PC-9 (cell line): ENCODE data around the gene WDR93. TPM values are rescaled to one million over a fixed set of nuclear protein-coding genes. Genes with fewer than 3 reads are reported as not detected.

ENCODE experiments used
- BruUV-seq: library from RNA; stranded (reverse); fragments of 400-500 nt; replicated peaks from 2 replicates; lab custom pipeline; 2021; lab: Mats Ljungman, UMichigan
- CTCF ChIA-PET: fragments of 300-600 bp; sonication (Branson Sonifier 250); formaldehyde crosslinking; loops from one replicate; lab custom pipeline; 2022; ENCODE audit warnings: antibody characterized with exemption; lab: Charles Lee
- POLR2A ChIA-PET: fragments of 300-600 bp; sonication (Branson Sonifier 250); formaldehyde crosslinking; loops from one replicate; lab custom pipeline; 2022; ENCODE audit warnings: antibody characterized with exemption; ENCODE audit not compliant: unreplicated experiment; lab: Charles Lee
- DNase-seq, 2 experiments: peaks; one replicate each; pipeline versions ENCODE4 v3.0.0 to v3.0.0-alpha.2; 2015 to 2022; ENCODE audit warnings: mixed read lengths in 1 of 2
- H2AFZ ChIP-seq: fragments of 200-600 bp; sonication (generic); 2 replicates; pipeline ENCODE4 v1.8.1; 2017; ENCODE audit warnings: antibody characterized with exemption
- H3F3A ChIP-seq: fragments of 200-600 bp; sonication (generic); 2 replicates; pipeline ENCODE4 v1.8.1; 2017; ENCODE audit warnings: antibody characterized with exemption, mild to moderate bottlenecking, low read depth; ENCODE audit not compliant: insufficient read depth
- H3K27ac ChIP-seq: fragments of 200-600 bp; sonication (generic); 2 replicates; pipeline ENCODE4 v1.6.1; 2016; ENCODE audit warnings: mixed run types
- H3K27me3 ChIP-seq: fragments of 200-600 bp; sonication (generic); 2 replicates; pipeline ENCODE4 v1.6.1; 2016; ENCODE audit warnings: low read depth, mixed run types; ENCODE audit not compliant: insufficient read depth
- H3K36me3 ChIP-seq: fragments of 200-600 bp; sonication (generic); 2 replicates; pipeline ENCODE4 v1.6.1; 2016; ENCODE audit warnings: low read depth, mixed run types
- H3K4me1 ChIP-seq: fragments of 200-600 bp; sonication (generic); replicated peaks from 2 replicates; pipeline ENCODE4 v1.6.1; 2016; ENCODE audit warnings: mixed run types; ENCODE audit not compliant: insufficient read depth
- H3K4me2 ChIP-seq: fragments of 200-600 bp; sonication (generic); 2 replicates; pipeline ENCODE4 v1.6.1; 2017; ENCODE audit warnings: mixed run types
- H3K4me3 ChIP-seq: fragments of 200-600 bp; sonication (generic); 2 replicates; pipeline ENCODE4 v1.6.1; 2016; ENCODE audit warnings: mixed run types
- H3K79me2 ChIP-seq: fragments of 200-600 bp; sonication (generic); 2 replicates; pipeline ENCODE4 v1.6.1; 2017; ENCODE audit warnings: low read depth, mixed run types
- H3K9me2 ChIP-seq: fragments of 200-600 bp; sonication (generic); 2 replicates; pipeline ENCODE4 v1.8.1; 2017; ENCODE audit warnings: mild to moderate bottlenecking; ENCODE audit not compliant: insufficient read depth
- H3K9me3 ChIP-seq: fragments of 200-600 bp; sonication (generic); 2 replicates; pipeline ENCODE4 v1.8.1; 2016; ENCODE audit warnings: low read depth; ENCODE audit not compliant: insufficient read depth
- H4K20me1 ChIP-seq: fragments of 200-600 bp; sonication (generic); 2 replicates; pipeline ENCODE4 v1.8.1; 2017; ENCODE audit not compliant: insufficient read depth
- CTCF ChIP-seq: fragments of 200-600 bp; sonication (generic); conservative IDR thresholded peaks from 2 replicates; pipeline ENCODE4 v1.6.1; 2017; ENCODE audit warnings: mixed run types, antibody characterized with exemption, mild to moderate bottlenecking, moderate library complexity
- EZH2 ChIP-seq: fragments of 200-600 bp; sonication (generic); IDR thresholded peaks from 2 replicates; pipeline ENCODE4 v1.8.0; 2017; ENCODE audit warnings: antibody characterized with exemption, low read depth
- intact Hi-C: fragments of 100-400 bp; cut with micrococcal nuclease; formaldehyde crosslinking; loops from one replicate; pipeline ENCODE4 v1.10.0; 2022; ENCODE audit not compliant: unreplicated experiment
- total RNA-seq: library from RNA; stranded (reverse); gene quantifications from 2 replicates; pipeline ENCODE4 v1.2.3, GENCODE V29; 2021

WDR93 gene
- total RNA-seq, 1 experiment from 2014 or later: 1.8 TPM

GRCh38 chr15:89725064-89725463, 34.5 kb downstream of the WDR93 start:
- POLR2A ChIA-PET: no interaction called here
- Histone ChIP-seq H3K4me2 (no peak overlapping the region), H3K27ac (no peak overlapping the region), H3K9me3 (no peaks in the 10 kb centered on the region), H3K9me2 (no peaks in the 10 kb centered on the region), H3K27me3 (no peaks in the 10 kb centered on the region), H2AFZ (no peak overlapping the region), H3F3A (no peaks in the 10 kb centered on the region), H3K36me3 (no peaks in the 10 kb centered on the region), H4K20me1 (no peaks in the 10 kb centered on the region), H3K79me2 (no peaks in the 10 kb centered on the region), H3K4me1 (no peaks in the 10 kb centered on the region), H3K4me3 (no peak overlapping the region)
- BruUV-seq: no TSS peak
- TF ChIP-seq EZH2: no peak
- TF ChIP-seq CTCF: no peak
- intact Hi-C loops: no loop called here
- CTCF ChIA-PET: no interaction called here
- no peak for DNase-seq

- Histone ChIP-seq H3K9me2 (no peaks in the 10 kb centered on the region), H3K79me2 (no peaks in the 10 kb centered on the region), H3K36me3 (no peaks in the 10 kb centered on the region), H4K20me1 (no peaks in the 10 kb centered on the region), H3K4me2 (no peak overlapping the region), H3F3A (no peaks in the 10 kb centered on the region), H3K27ac (no peak overlapping the region), H3K4me1 (no peaks in the 10 kb centered on the region), H3K4me3 (no peak overlapping the region), H2AFZ (no peak overlapping the region), H3K9me3 (no peaks in the 10 kb centered on the region), H3K27me3 (no peaks in the 10 kb centered on the region)
- POLR2A ChIA-PET: no interaction called here
- CTCF ChIA-PET: no interaction called here
- intact Hi-C loops: no loop called here
- no TSS peak for BruUV-seq
- TF ChIP-seq EZH2 (no peak), CTCF (no peak)
- no peak for DNase-seq
These were observed 37.6 kb downstream of the WDR93 start for GRCh38 chr15:89728254-89728653.

GRCh38 chr15:89731275-89731674, 40.7 kb downstream of the WDR93 start:
- POLR2A ChIA-PET: no interaction called here
- Histone ChIP-seq H3K4me3 (no peak overlapping the region), H2AFZ (no peak overlapping the region), H3K4me1 (no peaks in the 10 kb centered on the region), H3K9me2 (no peaks in the 10 kb centered on the region), H3K4me2 (no peak overlapping the region), H3K36me3 (no peaks in the 10 kb centered on the region), H3K79me2 (no peaks in the 10 kb centered on the region), H4K20me1 (no peaks in the 10 kb centered on the region), H3F3A (no peaks in the 10 kb centered on the region), H3K9me3 (no peaks in the 10 kb centered on the region), H3K27ac (no peak overlapping the region), H3K27me3 (no peaks in the 10 kb centered on the region)
- TF ChIP-seq CTCF: no peak
- no peak for TF ChIP-seq EZH2
- intact Hi-C loops: no loop called here
- no TSS peak for BruUV-seq
- DNase-seq: no peak
- CTCF ChIA-PET: no interaction called here
